H1 (cell line): ENCODE results near the gene SLC26A9. TPM values are rescaled to one million over a fixed set of nuclear protein-coding genes. Genes with fewer than 3 reads are reported as not detected.

Experiments used
- CTCF ChIA-PET: fragments of 300-600 bp; sonication (Branson Sonifier 250); formaldehyde crosslinking; loops from one replicate; lab custom pipeline; 2021; ENCODE audit not compliant: partially characterized antibody; lab: Charles Lee
- POLR2A ChIA-PET: fragments of 300-600 bp; sonication (Branson Sonifier 250); formaldehyde crosslinking; loops from one replicate; lab custom pipeline; 2021; ENCODE audit warnings: inconsistent platforms; ENCODE audit not compliant: partially characterized antibody; lab: Charles Lee
- DNase-seq, 2 experiments: peaks; one replicate each; pipeline versions ENCODE4 v3.0.0 to v3.0.0-alpha.2; 2010 to 2022; ENCODE audit warnings: low spot score in 2 of 2, low read depth in 1 of 2, mixed read lengths in 1 of 2
- FAIRE-seq: peaks from 2 replicates; lab custom pipeline; 2011; peaks lifted over from hg19 to GRCh38; lab: Jason Lieb, UNC
- H2AFZ ChIP-seq: 2 replicates; pipeline ENCODE4 v1.8.1; 2012; ENCODE audit warnings: low read length, inconsistent platforms
- H2AK5ac ChIP-seq: 2 replicates; pipeline ENCODE4 v1.6.1; 2013; ENCODE audit warnings: low read depth, low read length
- H2BK120ac ChIP-seq: replicated peaks from 2 replicates; pipeline ENCODE3; 2013; ENCODE audit warnings: low read depth, low read length, inconsistent platforms
- H2BK12ac ChIP-seq: 2 replicates; pipeline ENCODE4 v1.6.1; 2013; ENCODE audit warnings: low read depth, low read length
- H2BK15ac ChIP-seq: 2 replicates; pipeline ENCODE4 v1.6.1; 2013; ENCODE audit warnings: low read length
- H2BK20ac ChIP-seq: 2 replicates; pipeline ENCODE4 v1.6.1; 2013; ENCODE audit warnings: low read length
- H2BK5ac ChIP-seq: 2 replicates; pipeline ENCODE4 v1.6.1; 2013; ENCODE audit warnings: low read depth, low read length
- H3K14ac ChIP-seq: 2 replicates; pipeline ENCODE4 v1.6.1; 2013; ENCODE audit warnings: inconsistent platforms; ENCODE audit not compliant: insufficient read length
- H3K18ac ChIP-seq: 2 replicates; pipeline ENCODE4 v1.6.1; 2013; ENCODE audit warnings: low read length; ENCODE audit errors: extremely low read depth
- H3K23ac ChIP-seq: 2 replicates; pipeline ENCODE4 v1.6.1; 2013; ENCODE audit warnings: inconsistent platforms; ENCODE audit not compliant: insufficient read length
- H3K23me2 ChIP-seq: 2 replicates; pipeline ENCODE4 v1.6.1; 2013; ENCODE audit warnings: low read depth, low read length
- H3K27ac ChIP-seq: 2 replicates; pipeline ENCODE4 v1.6.1; 2011; ENCODE audit warnings: low read depth, low read length, inconsistent platforms
- H3K27me3 ChIP-seq, 4 experiments: replicated peaks in 1 of 4; 1 replicate in 1 of 4; 2 replicates in 3 of 4; pipeline versions ENCODE4 v1.6.1 to v1.8.1; 2011 to 2013; ENCODE audit warnings: low read length in 3 of 4, mild to moderate bottlenecking in 3 of 4, inconsistent platforms in 2 of 4, mixed read lengths in 2 of 4, moderate library complexity in 1 of 4; ENCODE audit not compliant: control insufficient read depth in 3 of 4, insufficient read depth in 3 of 4; ENCODE audit errors: extremely low read depth in 1 of 4
- H3K36me3 ChIP-seq, 4 experiments: 2 replicates each; pipeline versions ENCODE4 v1.6.1 to v1.8.1; 2011 to 2013; ENCODE audit warnings: mild to moderate bottlenecking in 4 of 4, low read length in 3 of 4, moderate library complexity in 2 of 4, control low read depth in 1 of 4, inconsistent platforms in 1 of 4; ENCODE audit not compliant: insufficient read depth in 4 of 4, control insufficient read depth in 2 of 4
- H3K4ac ChIP-seq: replicated peaks from 2 replicates; pipeline ENCODE3; 2013; ENCODE audit warnings: low read length, low read depth, mixed read lengths, inconsistent platforms; ENCODE audit not compliant: insufficient read length
- H3K4me1 ChIP-seq, 4 experiments: replicated peaks in 1 of 4; 1 replicate in 1 of 4; 2 replicates in 3 of 4; pipeline versions ENCODE4 v1.6.1 to v1.8.1; 2011 to 2013; ENCODE audit warnings: low read length in 3 of 4, inconsistent platforms in 2 of 4, mixed read lengths in 1 of 4; ENCODE audit not compliant: insufficient read depth in 4 of 4, control insufficient read depth in 3 of 4
- H3K4me2 ChIP-seq, 2 experiments: 2 replicates each; pipeline versions ENCODE4 v1.6.1 to v1.8.1; 2011 to 2013; ENCODE audit warnings: low read depth in 2 of 2, low read length in 2 of 2, control low read depth in 1 of 2, inconsistent platforms in 1 of 2, mild to moderate bottlenecking in 1 of 2; ENCODE audit not compliant: insufficient read depth in 1 of 2
- H3K4me3 ChIP-seq, 4 experiments: fragments of 200-600, 300-600 bp in 1 of 4; sonication (generic), shearing (Covaris generic), sonication (Bioruptor Twin) in 1 of 4; 2 replicates each; pipeline versions ENCODE4 v1.5.1 to v1.8.1; 2011 to 2016; ENCODE audit warnings: low read length in 4 of 4, low read depth in 3 of 4, control low read depth in 2 of 4, inconsistent platforms in 2 of 4, mild to moderate bottlenecking in 2 of 4, mixed read lengths in 1 of 4, moderate library complexity in 1 of 4; ENCODE audit not compliant: insufficient read depth in 2 of 4; ENCODE audit errors: extremely low read depth in 1 of 4
- H3K56ac ChIP-seq: replicated peaks from 2 replicates; pipeline ENCODE3; 2013; ENCODE audit warnings: low read depth, mild to moderate bottlenecking, mixed read lengths, low read length, inconsistent platforms; ENCODE audit not compliant: insufficient read length
- H3K79me1 ChIP-seq: 2 replicates; pipeline ENCODE4 v1.6.1; 2013; ENCODE audit warnings: low read depth, low read length, control low read depth
- H3K79me2 ChIP-seq, 2 experiments: 2 replicates each; pipeline versions ENCODE4 v1.6.1 to v1.8.1; 2012 to 2013; ENCODE audit warnings: low read length in 2 of 2, mild to moderate bottlenecking in 2 of 2, inconsistent platforms in 1 of 2; ENCODE audit not compliant: insufficient read depth in 2 of 2, control insufficient read depth in 1 of 2
- H3K9ac ChIP-seq, 4 experiments: replicated peaks in 1 of 4; 1 replicate in 1 of 4; 2 replicates in 3 of 4; pipeline versions ENCODE4 v1.6.1 to v1.8.1; 2011 to 2013; ENCODE audit warnings: low read depth in 3 of 4, low read length in 3 of 4, control low read depth in 2 of 4, mild to moderate bottlenecking in 2 of 4, moderate library complexity in 2 of 4, inconsistent platforms in 1 of 4; ENCODE audit errors: extremely low read depth in 1 of 4
- H3K9me3 ChIP-seq, 2 experiments: 2 replicates each; pipeline versions ENCODE4 v1.6.1 to v1.8.1; 2012 to 2013; ENCODE audit warnings: mild to moderate bottlenecking in 2 of 2, moderate library complexity in 2 of 2, control low read depth in 1 of 2, inconsistent platforms in 1 of 2, low read depth in 1 of 2, low read length in 1 of 2, mixed read lengths in 1 of 2; ENCODE audit not compliant: insufficient read depth in 2 of 2
- H4K20me1 ChIP-seq, 2 experiments: replicated peaks in 1 of 2; 2 replicates each; pipeline versions ENCODE3 to v1.8.1; 2011 to 2013; ENCODE audit warnings: inconsistent platforms in 2 of 2, low read length in 2 of 2, mild to moderate bottlenecking in 1 of 2; ENCODE audit not compliant: insufficient read depth in 2 of 2, control insufficient read depth in 1 of 2
- H4K5ac ChIP-seq: 2 replicates; pipeline ENCODE4 v1.6.1; 2013; ENCODE audit warnings: low read length, low read depth, mixed read lengths, inconsistent platforms; ENCODE audit not compliant: insufficient read length
- H4K8ac ChIP-seq: 2 replicates; pipeline ENCODE4 v1.8.0; 2013; ENCODE audit warnings: mild to moderate bottlenecking, moderate library complexity, low read length, inconsistent platforms; ENCODE audit not compliant: insufficient read depth; ENCODE audit errors: extremely low read depth
- H4K91ac ChIP-seq: replicated peaks from 2 replicates; pipeline ENCODE3; 2013; ENCODE audit warnings: low read length, mixed read lengths, inconsistent platforms; ENCODE audit not compliant: insufficient read length
- CHD2 ChIP-seq: IDR thresholded peaks from 2 replicates; pipeline ENCODE4 v1.6.1; 2012; ENCODE audit warnings: low read length, improper control_type of control experiment
- JUN ChIP-seq: IDR thresholded peaks from 2 replicates; pipeline ENCODE4 v1.6.1; 2011; ENCODE audit warnings: low read depth, mild to moderate bottlenecking, improper control_type of control experiment, low read length
- WGBS, 2 experiments: shearing (Covaris generic) in 1 of 2; methylation state at CpG; one replicate each; pipeline versions ENCODE4 v1.1.6 to v1.1.7; 2013 to 2015; ENCODE audit warnings: low lambda C conversion rate in 2 of 2, mixed read lengths in 2 of 2, inconsistent platforms in 1 of 2, low coverage in 1 of 2, missing lambda C conversion rate in 1 of 2; ENCODE audit not compliant: insufficient replicate concordance in 2 of 2, insufficient coverage in 1 of 2, insufficient read length in 1 of 2; ENCODE audit errors: extremely low coverage in 1 of 2, missing lambda C conversion rate in 1 of 2; 5-methylcytosine and 5-hydroxymethylcytosine counted together
- polyA plus RNA-seq, 7 experiments: library from polyadenylated mRNA; depleted of rRNA in 3 of 7; stranded (reverse) in 5 of 7; unstranded in 2 of 7; fragments of >200 nt in 5 of 7; fragments of 200-250 nt in 2 of 7; gene quantifications; 1 replicate in 5 of 7; 2 replicates in 1 of 7; 4 replicates in 1 of 7; pipeline versions ENCODE4 v1.2.1 to v1.2.3, GENCODE V29; 2011 to 2013; ENCODE audit warnings: missing spikeins in 2 of 7, mixed read lengths in 2 of 7
- total RNA-seq: library from RNA; stranded (reverse); fragmentation: NEBNext Ultra II Directional; extraction: Animal tissue kit (Norgen Biotek cat#: 25700); gene quantifications from 2 replicates; pipeline ENCODE4 v1.2.1, GENCODE V29; 2021
- TF ChIP-seq, protein P1 (sequence below), 3 experiments: IDR thresholded peaks; 1 replicate in 2 of 3; 2 replicates in 1 of 3; pipeline versions ENCODE4 v1.5.1 to v1.6.1; 2011; ENCODE audit warnings: low read length in 3 of 3, mild to moderate bottlenecking in 3 of 3, inconsistent platforms in 2 of 3, low read depth in 1 of 3, moderate library complexity in 1 of 3; ENCODE audit not compliant: insufficient read depth in 1 of 3; ENCODE audit errors: control extremely low read depth in 1 of 3

Gene SLC26A9
- total and polyA plus RNA-seq, 2 of the 8 experiments (the other 6 are each of a cell fraction or from before 2014, with no cell fraction given): not detected

DNA sequence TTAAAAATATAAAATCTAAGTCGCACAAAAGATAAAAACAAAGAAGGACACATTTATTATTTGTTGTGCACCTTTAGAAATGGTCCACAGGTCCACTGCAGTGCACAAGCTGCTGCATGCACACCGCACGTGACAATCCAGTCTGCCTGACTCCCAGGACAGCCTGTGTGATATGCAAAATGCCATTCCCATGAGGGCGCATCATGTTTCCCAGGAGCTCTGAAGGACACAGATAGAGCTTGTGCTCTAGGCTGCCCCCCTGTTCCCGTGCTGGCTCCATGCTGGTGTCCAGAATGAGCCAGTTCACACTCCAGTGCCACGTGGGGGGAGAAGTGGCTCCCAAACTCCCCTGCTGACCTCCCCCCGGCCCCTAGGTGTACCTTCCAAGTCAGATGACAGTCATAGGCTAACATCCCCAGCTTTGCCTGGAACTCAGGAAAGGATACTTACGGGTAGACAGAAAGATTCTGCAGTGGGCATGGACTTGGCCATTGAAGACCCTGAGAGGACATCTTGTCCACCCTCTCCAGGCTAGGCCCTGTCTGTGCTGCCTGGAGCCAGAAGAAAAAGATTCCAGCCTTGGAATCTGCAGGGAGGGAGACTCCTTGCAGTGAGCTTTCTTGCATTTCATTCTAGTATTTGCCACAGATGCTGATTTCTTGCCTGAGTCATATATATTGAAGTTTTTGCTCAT, 33.6 kb upstream of the SLC26A9 start:
- Histone ChIP-seq H4K8ac (peak overlapping the region; percentile 38; the same call in 1 of the 2 replicates), H4K5ac (no peak overlapping the region), H3K14ac (no peak overlapping the region), H3K27me3 (no peaks in the 10 kb centered on the region; a peak in 1 of 7 replicates), H3K23ac (no peak overlapping the region), H3K4me3 (no peak overlapping the region), H3K79me1 (peaks cover 5% of the 10 kb centered on the region), H4K91ac (no peak overlapping the region), H2BK12ac (no peak overlapping the region), H2BK5ac (no peak overlapping the region), H4K20me1 (peaks cover 0 to 27% of the 10 kb centered on the region in 2 experiments), H3K4me2 (no peak overlapping the region), H2BK20ac (no peak overlapping the region), H2AK5ac (no peak overlapping the region), H3K36me3 (no peaks in the 10 kb centered on the region; a peak in 1 of 8 replicates), H3K9ac (no peak overlapping the region; a peak in 1 of 7 replicates), H3K56ac (no peak overlapping the region), H2BK15ac (no peak overlapping the region), H3K18ac (no peak overlapping the region), H3K23me2 (peaks cover 27% of the 10 kb centered on the region), H3K79me2 (no peaks in the 10 kb centered on the region), H3K27ac (no peak overlapping the region), H2AFZ (no peak overlapping the region), H3K4ac (no peak overlapping the region), H2BK120ac (no peak overlapping the region), H3K4me1 (no peaks in the 10 kb centered on the region; a peak in 2 of 7 replicates), H3K9me3 (peaks cover 0 to 4% of the 10 kb centered on the region in 2 experiments; a peak in 1 of 4 replicates)
- TF ChIP-seq CHD2: no peak
- TF ChIP-seq, protein P1, sequence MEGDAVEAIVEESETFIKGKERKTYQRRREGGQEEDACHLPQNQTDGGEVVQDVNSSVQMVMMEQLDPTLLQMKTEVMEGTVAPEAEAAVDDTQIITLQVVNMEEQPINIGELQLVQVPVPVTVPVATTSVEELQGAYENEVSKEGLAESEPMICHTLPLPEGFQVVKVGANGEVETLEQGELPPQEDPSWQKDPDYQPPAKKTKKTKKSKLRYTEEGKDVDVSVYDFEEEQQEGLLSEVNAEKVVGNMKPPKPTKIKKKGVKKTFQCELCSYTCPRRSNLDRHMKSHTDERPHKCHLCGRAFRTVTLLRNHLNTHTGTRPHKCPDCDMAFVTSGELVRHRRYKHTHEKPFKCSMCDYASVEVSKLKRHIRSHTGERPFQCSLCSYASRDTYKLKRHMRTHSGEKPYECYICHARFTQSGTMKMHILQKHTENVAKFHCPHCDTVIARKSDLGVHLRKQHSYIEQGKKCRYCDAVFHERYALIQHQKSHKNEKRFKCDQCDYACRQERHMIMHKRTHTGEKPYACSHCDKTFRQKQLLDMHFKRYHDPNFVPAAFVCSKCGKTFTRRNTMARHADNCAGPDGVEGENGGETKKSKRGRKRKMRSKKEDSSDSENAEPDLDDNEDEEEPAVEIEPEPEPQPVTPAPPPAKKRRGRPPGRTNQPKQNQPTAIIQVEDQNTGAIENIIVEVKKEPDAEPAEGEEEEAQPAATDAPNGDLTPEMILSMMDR (IDR thresholded peaks at IDR 0.05; ENCODE audit: control extremely low read depth in 1 of 3, insufficient read depth in 1 of 3, low read depth in 1 of 3, low read length in 3 of 3): peak in 1 of 3 experiments; percentile 4; a peak in 1 of 4 replicates
- TF ChIP-seq JUN: 0 out of 2 replicates have a peak, but pooled peaks have one; percentile 15
- FAIRE-seq: no peak
- POLR2A ChIA-PET: interaction anchor here (0.9 to 1.6 kb wide), 4 partner anchors 59 to 269 kb away, joined by 3 to 8 read pairs (median 3); no protein-coding TSS in a partner anchor
- CTCF ChIA-PET: interaction anchor here (0.6 to 13.6 kb wide), 77 partner anchors 9 to 448 kb away, joined by 3 to 394 read pairs (median 5); partner anchors contain the start of genes PM20D1, RAB29, RAB7B and SLC26A9
- DNase-seq: no peak
- 75% methylated on average over 8 of the region's 8 CpGs; no CpG with 5 or more reads in 1 of the 2 experiments for WGBS, 2 experiments
